ENCODE measurements around the gene OR6Y1. TPM values are rescaled to one million over a fixed set of nuclear protein-coding genes. Genes with fewer than 3 reads are reported as not detected.

OR6Y1 gene
- total RNA-seq, 1 donor from 2014 or later: not detected

- Mint-ChIP-seq H3K27me3 (ENCODE audit: unreplicated experiment) (no peaks in the 10 kb centered on the region), H3K4me3 (ENCODE audit: unreplicated experiment) (no peak overlapping the region), H3K27ac (ENCODE audit: unreplicated experiment) (no peak overlapping the region), H3K4me1 (ENCODE audit: unreplicated experiment) (no peaks in the 10 kb centered on the region), H3K36me3 (ENCODE audit: unreplicated experiment) (no peaks in the 10 kb centered on the region), H3K9me3 (ENCODE audit: unreplicated experiment) (peaks cover 24% of the 10 kb centered on the region)
- no peak for DNase-seq (ENCODE audit: extremely low spot score, unreplicated experiment)
- TF ChIP-seq CTCF (IDR thresholded peaks at IDR 0.05): no peak
Measured at GRCh38 chr1:158527190-158527815, 26.9 kb downstream of the OR6Y1 start.

GRCh38 chr1:158521666-158522058, 32.5 kb downstream of the OR6Y1 start:
- Mint-ChIP-seq H3K27ac (ENCODE audit: unreplicated experiment) (no peak overlapping the region), H3K4me1 (ENCODE audit: unreplicated experiment) (no peaks in the 10 kb centered on the region), H3K4me3 (ENCODE audit: unreplicated experiment) (no peak overlapping the region), H3K9me3 (ENCODE audit: unreplicated experiment) (peaks cover 5% of the 10 kb centered on the region), H3K36me3 (ENCODE audit: unreplicated experiment) (no peaks in the 10 kb centered on the region), H3K27me3 (ENCODE audit: unreplicated experiment) (no peaks in the 10 kb centered on the region)
- no peak for TF ChIP-seq CTCF (IDR thresholded peaks at IDR 0.05)
- DNase-seq (ENCODE audit: extremely low spot score, unreplicated experiment): no peak

- Mint-ChIP-seq H3K27me3 (ENCODE audit: unreplicated experiment) (no peaks in the 10 kb centered on the region), H3K4me1 (ENCODE audit: unreplicated experiment) (no peaks in the 10 kb centered on the region), H3K27ac (ENCODE audit: unreplicated experiment) (no peak overlapping the region), H3K4me3 (ENCODE audit: unreplicated experiment) (no peak overlapping the region), H3K36me3 (ENCODE audit: unreplicated experiment) (no peaks in the 10 kb centered on the region), H3K9me3 (ENCODE audit: unreplicated experiment) (no peaks in the 10 kb centered on the region)
- no peak for TF ChIP-seq CTCF (IDR thresholded peaks at IDR 0.05)
- no peak for DNase-seq (ENCODE audit: extremely low spot score, unreplicated experiment)
Measured at GRCh38 chr1:158520955-158521665, 33.1 kb downstream of the OR6Y1 start.

GRCh38 chr1:158520021-158520420, 34.2 kb downstream of the OR6Y1 start:
- no peaks in the 10 kb centered on the region for H3K36me3 Mint-ChIP-seq (ENCODE audit: unreplicated experiment)
- no peaks in the 10 kb centered on the region for H3K4me1 Mint-ChIP-seq (ENCODE audit: unreplicated experiment)
- H3K27ac Mint-ChIP-seq (ENCODE audit: unreplicated experiment): no peak overlapping the region
- no peak overlapping the region for H3K4me3 Mint-ChIP-seq (ENCODE audit: unreplicated experiment)
- no peak for TF ChIP-seq CTCF (IDR thresholded peaks at IDR 0.05)
- H3K27me3 Mint-ChIP-seq (ENCODE audit: unreplicated experiment): no peaks in the 10 kb centered on the region
- H3K9me3 Mint-ChIP-seq (ENCODE audit: unreplicated experiment): no peaks in the 10 kb centered on the region
- no peak for DNase-seq (ENCODE audit: extremely low spot score, unreplicated experiment)

- no peak for TF ChIP-seq CTCF (IDR thresholded peaks at IDR 0.05)
- no peaks in the 10 kb centered on the region for H3K4me1 Mint-ChIP-seq (ENCODE audit: unreplicated experiment)
- H3K36me3 Mint-ChIP-seq (ENCODE audit: unreplicated experiment): no peaks in the 10 kb centered on the region
- no peaks in the 10 kb centered on the region for H3K27me3 Mint-ChIP-seq (ENCODE audit: unreplicated experiment)
- H3K27ac Mint-ChIP-seq (ENCODE audit: unreplicated experiment): no peak overlapping the region
- H3K9me3 Mint-ChIP-seq (ENCODE audit: unreplicated experiment): no peaks in the 10 kb centered on the region
- DNase-seq (ENCODE audit: extremely low spot score, unreplicated experiment): no peak
- H3K4me3 Mint-ChIP-seq (ENCODE audit: unreplicated experiment): no peak overlapping the region
Measured at GRCh38 chr1:158516966-158517365, 37.2 kb downstream of the OR6Y1 start.
